NCI-H2196 treated with DMSO at 0.1 percent for 48 hours (cell line): ENCODE measurements around the gene SFT2D2.

Experiments used
- DNase-seq: peaks from one replicate; lab custom pipeline; 2025; ENCODE audit not compliant: unreplicated experiment; lab: John Stamatoyannopoulos, UW

The SFT2D2 gene

GRCh38 chr1:168263130-168263529 is 37.3 kb downstream of the SFT2D2 start:
- DNase-seq = no peak

- DNase-seq = no peak
These were observed 38.5 kb downstream of the SFT2D2 start for GRCh38 chr1:168264296-168264695.

GRCh38 chr1:168265596-168265995 is 39.8 kb downstream of the SFT2D2 start:
- DNase-seq = no peak

- no peak for DNase-seq
These were observed 40.9 kb downstream of the SFT2D2 start for GRCh38 chr1:168266644-168267186.

GRCh38 chr1:168271636-168272035 is 45.8 kb downstream of the SFT2D2 start:
- no peak for DNase-seq

GRCh38 chr1:168273575-168273974 is 47.8 kb downstream of the SFT2D2 start:
- no peak for DNase-seq

GRCh38 chr1:168279253-168279652 is 53.4 kb downstream of the SFT2D2 start:
- no peak for DNase-seq

GRCh38 chr1:168280296-168280927 is 54.6 kb downstream of the SFT2D2 start, which contains the start of gene TBX19:
TSS of gene TBX19 (plus strand) at chr1:168280877. CDS start at chr1:168281091, 214 bp downstream.
- no peak for DNase-seq

- DNase-seq = no peak
These were observed 56.0 kb downstream of the SFT2D2 start for GRCh38 chr1:168281603-168282325.

- no peak for DNase-seq
These were observed 59.7 kb downstream of the SFT2D2 start for GRCh38 chr1:168285521-168285790.

- no peak for DNase-seq
These were observed 60.4 kb downstream of the SFT2D2 start for GRCh38 chr1:168285971-168286927.

GRCh38 chr1:168287237-168287664 is 61.4 kb downstream of the SFT2D2 start:
- DNase-seq = no peak

GRCh38 chr1:168288311-168289052 is 62.7 kb downstream of the SFT2D2 start:
- DNase-seq = no peak

GRCh38 chr1:168291222-168291837 is 65.5 kb downstream of the SFT2D2 start:
- no peak for DNase-seq

- no peak for DNase-seq
These were observed 67.6 kb downstream of the SFT2D2 start for GRCh38 chr1:168293356-168293755.

- DNase-seq = no peak
These were observed 69.8 kb downstream of the SFT2D2 start for GRCh38 chr1:168295411-168296114.

GRCh38 chr1:168297019-168297730 is 71.4 kb downstream of the SFT2D2 start:
- DNase-seq = no peak

- no peak for DNase-seq
These were observed 72.6 kb downstream of the SFT2D2 start for GRCh38 chr1:168298446-168298845.

- DNase-seq = no peak
These were observed 74.8 kb downstream of the SFT2D2 start for GRCh38 chr1:168300626-168301025.
